DMS153 treated with DMSO at 0.1 percent for 48 hours (cell line): ENCODE results near the gene NFIA.

Experiments used
- DNase-seq: peaks from one replicate; lab custom pipeline; 2025; ENCODE audit not compliant: unreplicated experiment; lab: John Stamatoyannopoulos, UW

NFIA gene

DNA sequence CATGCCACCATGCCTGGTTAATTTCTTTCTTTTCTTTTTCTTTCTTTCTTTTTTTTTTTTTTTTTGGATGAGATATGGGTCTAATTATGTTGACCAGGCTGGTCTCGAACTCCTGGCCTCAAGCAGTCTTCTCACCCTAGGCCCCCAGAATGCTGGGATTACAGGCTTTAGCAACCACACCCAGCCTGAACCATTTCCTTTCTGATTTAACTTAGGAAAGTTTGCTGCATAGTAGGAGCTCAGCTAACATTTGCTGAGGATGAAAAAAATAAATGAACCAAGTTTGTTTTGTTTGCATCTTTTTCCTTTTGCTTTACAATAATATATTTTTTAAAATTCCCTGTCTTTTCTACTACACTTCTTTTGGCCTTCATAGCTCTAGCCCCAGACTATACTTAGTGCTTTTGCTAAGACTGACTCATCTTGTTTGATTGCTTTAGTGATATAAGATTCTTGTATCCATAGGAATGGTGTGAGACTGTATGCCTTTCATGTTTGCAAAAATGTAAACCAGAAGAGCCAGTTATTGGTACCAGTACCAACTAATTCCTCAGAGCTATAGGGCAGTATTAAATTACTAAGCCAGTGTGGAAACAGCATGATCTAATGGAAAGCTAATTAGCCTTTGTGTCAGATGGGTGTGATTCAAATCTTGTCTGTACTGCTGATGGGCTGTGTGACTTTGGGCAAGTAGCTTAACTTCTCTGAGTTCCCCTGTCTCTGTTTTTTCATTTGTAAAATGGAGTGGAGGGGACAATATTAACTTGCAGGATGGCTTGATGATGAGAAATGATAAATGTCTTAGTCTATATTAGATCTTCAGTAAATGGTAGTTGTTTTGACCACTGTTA lies 66.9 kb downstream of the NFIA start:
- no peak for DNase-seq

- no peak for DNase-seq
Observed at GRCh38 chr1:61151565-61151964, 69.2 kb downstream of the NFIA start.

DNA sequence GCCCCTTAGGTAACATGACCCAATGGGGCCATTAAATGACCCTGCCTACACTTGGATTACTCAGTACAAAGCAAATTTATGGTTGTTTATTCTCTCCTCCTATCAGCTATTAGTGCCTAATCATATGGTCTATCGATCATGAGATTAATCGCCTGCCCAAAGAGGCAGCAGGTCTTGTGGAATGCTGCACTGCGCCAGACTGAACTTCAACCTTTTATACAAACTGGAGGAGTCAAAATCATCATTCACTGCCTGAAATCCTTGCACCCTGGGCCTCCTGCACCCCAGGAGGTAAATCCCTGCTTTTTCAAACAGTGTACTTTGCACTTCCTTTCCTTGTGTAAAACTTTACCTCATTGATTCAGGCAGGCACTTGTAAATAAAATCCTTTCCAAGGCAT lies 69.7 kb downstream of the NFIA start:
- DNase-seq: no peak

- no peak for DNase-seq
Observed at GRCh38 chr1:61152469-61153105, 70.2 kb downstream of the NFIA start.

DNA sequence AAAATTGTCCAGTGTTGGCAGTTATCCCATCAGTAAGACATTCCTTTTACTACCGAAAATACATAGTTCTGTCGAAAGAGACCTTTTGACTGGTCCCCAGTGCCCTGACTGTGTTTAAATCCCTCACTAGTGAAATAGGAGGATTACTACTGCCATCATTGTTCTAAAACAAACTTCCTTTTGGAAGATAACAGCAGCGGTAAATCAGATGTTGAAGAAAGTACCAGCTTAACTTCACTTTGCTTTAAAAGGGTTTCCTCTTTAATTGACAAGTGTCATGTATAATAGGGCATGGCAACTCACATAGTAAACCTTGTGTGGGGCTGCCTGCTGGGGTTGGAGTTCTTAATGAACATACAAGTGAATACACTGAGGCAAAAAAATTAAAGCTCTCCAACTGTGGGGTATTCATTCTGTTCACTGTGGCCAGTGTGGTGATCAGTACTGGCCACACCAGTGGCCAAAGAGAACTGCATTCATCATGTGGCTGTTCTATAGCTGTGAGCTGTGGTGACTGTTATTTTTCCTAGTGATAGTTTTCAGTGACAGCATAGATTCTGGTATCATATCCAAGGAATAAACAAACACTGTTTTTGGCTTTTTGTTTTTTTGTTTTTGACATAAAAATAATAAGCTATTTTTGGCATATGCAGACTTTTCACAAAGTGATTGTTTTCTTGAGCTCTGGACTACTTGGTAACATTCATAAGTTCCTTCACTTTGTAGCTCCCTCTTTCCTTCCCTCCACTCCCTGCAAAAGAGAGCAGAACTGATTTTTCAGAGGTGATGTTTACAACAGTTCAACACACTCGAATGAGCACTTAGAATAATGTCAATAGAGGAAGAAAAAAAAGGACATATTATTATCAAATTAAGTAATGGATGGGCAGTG lies 74.5 kb downstream of the NFIA start:
- no peak for DNase-seq

DNA sequence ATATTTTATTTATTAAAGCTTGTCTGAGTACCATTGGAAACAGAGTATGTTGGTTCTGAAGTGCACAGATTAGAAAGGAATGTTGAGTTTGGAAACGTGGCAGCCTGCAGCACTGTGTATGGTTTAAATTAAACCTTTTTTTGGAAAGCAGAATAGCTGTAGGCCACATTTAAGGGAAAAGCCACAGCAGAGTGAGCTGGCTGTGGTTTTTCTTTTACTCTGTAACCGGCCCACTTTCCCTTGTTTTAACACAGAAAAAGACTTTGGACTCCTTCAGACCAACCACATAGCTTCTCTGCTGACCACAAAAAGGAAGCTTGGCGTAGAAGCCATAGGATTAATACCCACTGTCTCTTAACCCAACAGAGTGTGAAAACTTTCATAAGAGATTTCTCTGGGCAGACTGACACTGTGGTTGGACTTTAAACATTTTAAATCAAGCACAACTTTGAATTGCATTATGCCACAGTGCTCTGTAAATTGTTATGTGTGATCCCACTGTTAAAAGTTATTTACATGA lies 75.2 kb downstream of the NFIA start:
- no peak for DNase-seq

DNA sequence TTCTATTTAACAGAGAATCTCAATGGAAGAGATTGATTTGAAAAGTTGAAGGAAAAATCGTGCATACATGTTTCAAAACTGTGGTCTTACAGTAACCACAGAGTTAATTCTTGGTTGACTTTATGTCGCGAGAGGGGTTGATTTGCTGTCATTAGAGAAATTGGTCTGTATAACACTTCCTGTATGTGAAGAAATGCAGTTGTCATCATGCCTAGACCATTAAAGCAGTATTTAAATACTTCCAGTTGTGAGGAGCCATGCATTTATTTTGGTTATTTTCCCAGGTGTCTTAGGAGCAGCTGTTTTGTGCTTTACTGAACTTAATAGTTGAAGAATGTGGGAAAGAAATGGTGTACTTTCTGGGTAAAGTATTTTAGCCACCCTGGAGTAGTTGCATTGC lies 76.2 kb downstream of the NFIA start:
- no peak for DNase-seq

- no peak for DNase-seq
Observed at GRCh38 chr1:61160526-61160925, 78.2 kb downstream of the NFIA start.

DNA sequence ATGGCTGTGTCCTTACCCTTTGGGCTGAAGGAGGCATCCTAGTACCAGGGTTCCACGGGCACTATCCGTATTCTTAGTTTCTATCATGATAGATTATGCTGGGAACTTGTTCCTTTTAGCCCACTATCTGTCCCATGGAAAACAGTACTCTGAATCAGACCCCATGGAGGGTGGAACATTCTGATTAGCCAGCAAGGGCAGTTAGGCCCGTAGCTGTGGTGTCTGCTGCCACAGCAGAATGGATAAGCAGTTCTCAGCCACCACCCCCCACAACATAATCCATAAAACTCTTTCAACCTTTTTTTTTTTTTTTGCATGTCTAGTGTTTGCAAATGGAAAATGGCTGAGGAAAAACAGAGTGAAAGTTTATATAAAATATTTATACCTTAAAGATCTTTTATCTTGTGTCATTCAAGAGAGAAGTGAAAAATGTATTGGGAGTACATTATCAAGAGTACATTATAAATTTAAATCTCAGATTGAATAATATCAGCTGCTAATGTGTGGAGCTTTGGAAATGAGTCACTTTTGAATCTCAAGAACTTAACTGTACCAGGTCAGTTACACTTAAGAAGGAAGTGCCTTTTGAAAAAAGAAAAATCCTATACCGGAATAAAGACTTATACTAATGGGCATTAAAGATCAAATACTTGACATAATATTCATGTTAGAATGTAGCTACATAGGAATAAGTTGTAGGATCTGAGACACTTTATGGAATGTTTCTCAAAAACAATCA lies 80.3 kb downstream of the NFIA start:
- no peak for DNase-seq

- no peak for DNase-seq
Observed at GRCh38 chr1:61163355-61163754, 81.0 kb downstream of the NFIA start.

DNA sequence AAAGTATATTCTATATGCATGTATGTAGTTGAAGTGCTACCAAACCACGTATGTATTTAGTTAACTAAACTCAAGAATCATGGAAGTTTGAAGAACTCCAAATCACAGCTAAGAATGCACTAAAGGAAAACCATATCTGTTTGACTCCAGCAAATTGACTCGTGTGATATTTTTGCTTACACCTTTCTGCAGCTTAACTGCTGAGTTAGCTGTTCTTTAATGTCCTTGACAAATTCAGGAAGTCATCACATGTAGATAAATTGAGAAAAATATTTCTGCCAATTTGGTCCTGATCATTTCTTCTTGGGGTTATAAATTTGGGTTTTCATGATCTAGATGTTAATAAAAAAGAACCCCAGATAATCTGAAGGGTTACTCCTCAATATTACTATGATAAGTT lies 83.0 kb downstream of the NFIA start:
- no peak for DNase-seq

- DNase-seq: no peak
Observed at GRCh38 chr1:61167309-61167708, 84.9 kb downstream of the NFIA start.

DNA sequence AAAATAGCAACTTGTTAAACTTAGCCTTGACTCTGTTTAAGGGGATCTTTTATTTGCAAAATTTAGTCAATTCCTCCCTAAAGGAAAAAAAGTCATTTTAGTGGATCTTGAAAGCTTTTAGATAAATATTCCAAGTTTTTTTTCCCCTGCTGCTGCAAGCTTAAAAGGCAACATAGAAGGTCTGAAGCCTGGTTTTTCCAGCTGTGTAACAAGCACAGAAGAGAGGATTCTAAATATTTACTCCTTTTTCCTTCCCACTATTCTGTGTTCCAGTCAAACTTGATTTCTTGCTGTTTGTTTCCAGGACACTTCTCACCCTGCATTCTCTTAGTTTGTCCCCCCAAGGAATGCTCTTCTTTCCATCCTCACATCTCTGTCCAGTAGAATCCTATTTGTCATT lies 86.7 kb downstream of the NFIA start:
- DNase-seq: no peak

GRCh38 chr1:61169634-61170033 lies 87.3 kb downstream of the NFIA start:
- DNase-seq: no peak

- DNase-seq: no peak
Observed at GRCh38 chr1:61170328-61171238, 88.2 kb downstream of the NFIA start.

DNA sequence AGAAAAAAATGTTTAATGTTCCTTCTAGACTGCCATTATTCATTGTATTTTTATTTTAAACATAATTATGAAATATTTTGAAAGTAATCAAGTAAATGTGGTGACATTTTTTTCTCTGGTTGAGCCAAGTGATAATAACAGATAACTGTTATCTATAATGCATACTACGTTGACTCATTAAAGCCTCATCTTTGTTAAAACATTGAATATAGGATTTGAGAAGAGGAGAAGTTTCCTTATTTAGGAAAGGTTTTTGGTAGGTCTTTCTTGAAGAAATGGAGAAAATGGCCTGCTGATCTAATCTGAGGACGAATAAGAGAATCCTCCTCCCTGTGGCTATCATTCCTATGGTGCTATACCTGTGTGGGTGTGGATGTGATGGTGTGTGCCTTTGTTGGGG lies 89.0 kb downstream of the NFIA start:
- DNase-seq: no peak

DNA sequence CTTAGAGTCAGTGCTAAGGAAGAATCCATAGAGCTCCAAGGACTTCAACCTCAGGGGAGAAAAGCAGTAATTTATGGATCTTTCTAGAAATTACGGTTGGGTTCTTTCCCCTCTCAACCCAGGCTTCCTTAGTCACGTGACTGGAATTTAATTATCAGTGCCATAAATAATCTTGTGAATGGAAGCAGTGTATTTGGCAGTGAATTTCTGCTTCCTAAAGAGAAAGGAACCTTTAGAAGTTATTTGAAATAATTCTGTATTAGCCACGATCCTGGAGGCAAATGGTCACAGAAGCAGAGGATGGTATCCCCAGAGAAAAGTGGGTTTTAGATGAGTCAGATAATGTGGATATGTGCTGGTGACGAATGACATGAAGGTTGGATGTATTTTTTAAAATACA lies 89.6 kb downstream of the NFIA start:
- DNase-seq: no peak

GRCh38 chr1:61173118-61173517 lies 90.8 kb downstream of the NFIA start:
- DNase-seq: no peak

- DNase-seq: no peak
Observed at GRCh38 chr1:61174060-61174795, 91.9 kb downstream of the NFIA start.
